GM20431 (cell line): ENCODE results near the gene USP10.
"Not testable (repeated sequence)": the region's sequence is repeated elsewhere in the genome, so short reads cannot be mapped to it uniquely, and the experiment has no call there.

Experiments used
- in situ Hi-C: fragments of 300-500 bp; cut with MseI, MboI; formaldehyde crosslinking; loops from one replicate; pipeline ENCODE4 v1.15.0; 2020; ENCODE audit warnings: low sequenced_read_pairs; ENCODE audit not compliant: unreplicated experiment

The USP10 gene

DNA sequence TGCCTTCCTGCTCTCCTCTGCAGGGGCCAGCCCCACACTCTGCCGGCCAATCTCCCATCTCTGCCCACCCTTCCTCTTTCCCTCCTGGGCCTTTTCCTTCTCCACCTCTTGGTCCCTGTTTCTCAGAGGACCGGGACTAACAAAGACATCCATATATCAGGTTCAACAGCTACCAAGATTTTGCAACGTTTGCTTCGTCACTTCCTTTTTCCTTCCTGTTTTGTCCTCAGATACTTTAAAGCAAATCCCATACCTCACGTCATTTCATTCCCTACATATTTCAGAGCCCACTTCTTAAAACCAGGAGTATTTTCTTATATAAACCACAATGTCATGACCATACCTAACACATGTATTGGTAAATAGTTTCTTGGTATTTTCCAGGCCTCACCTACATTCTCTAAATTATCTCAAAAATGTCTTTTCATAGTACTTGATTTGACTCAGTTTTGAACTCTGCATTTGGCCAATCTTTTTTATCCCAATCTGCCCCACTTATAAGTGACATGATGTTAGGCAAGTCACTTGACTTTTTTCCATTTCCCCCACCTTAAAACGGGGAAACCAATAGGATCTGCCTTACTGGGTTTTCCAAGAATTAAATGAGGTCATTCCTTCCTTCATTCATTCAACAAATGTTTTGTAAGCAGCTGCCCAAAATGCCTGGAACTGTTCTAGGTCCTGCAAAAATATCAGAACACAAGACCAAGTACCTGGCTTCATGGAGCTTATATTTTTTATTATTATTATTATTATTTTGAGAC lies 7.2 kb upstream of the USP10 start:
- in situ Hi-C loops: no loop called here

DNA sequence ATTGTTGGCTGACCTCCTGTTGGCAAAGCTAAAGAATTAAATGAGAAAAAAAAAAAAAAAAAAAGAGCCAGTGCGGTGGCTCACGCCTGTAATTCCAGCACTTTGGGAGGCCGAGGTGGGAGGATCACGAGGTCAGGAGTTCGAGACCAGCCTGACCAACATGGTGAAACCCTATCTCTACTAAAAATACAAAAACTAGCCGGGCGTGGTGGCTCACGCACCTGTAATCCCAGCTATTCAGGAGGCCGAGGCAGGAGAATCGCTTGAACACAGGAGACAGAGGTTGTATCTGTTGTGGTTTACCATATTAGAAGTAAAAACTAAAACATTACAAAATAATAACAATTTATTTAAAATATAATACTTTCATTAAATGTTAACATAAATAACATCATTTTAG lies 5.9 kb upstream of the USP10 start:
- in situ Hi-C loops: not testable (repeated sequence)

DNA sequence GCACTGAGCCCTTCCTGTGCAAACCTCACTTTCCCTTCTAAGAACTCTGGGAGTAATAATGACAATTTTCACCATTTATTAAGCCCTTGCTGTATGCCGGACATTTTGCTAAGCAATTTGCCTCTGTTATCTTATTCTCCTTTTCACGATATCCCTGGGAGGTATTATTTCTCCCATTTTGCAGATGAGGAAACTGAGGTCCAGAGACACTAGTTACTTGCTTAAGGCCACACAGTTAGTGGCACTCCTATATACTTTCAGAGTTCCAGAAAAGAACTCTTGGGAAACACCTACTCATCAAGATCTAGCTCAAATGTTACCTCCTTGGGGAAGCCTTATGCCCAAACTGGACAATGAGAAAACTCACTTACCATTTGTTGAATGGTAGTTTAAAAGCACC lies 4.8 kb upstream of the USP10 start:
- in situ Hi-C loops: no loop called here

DNA sequence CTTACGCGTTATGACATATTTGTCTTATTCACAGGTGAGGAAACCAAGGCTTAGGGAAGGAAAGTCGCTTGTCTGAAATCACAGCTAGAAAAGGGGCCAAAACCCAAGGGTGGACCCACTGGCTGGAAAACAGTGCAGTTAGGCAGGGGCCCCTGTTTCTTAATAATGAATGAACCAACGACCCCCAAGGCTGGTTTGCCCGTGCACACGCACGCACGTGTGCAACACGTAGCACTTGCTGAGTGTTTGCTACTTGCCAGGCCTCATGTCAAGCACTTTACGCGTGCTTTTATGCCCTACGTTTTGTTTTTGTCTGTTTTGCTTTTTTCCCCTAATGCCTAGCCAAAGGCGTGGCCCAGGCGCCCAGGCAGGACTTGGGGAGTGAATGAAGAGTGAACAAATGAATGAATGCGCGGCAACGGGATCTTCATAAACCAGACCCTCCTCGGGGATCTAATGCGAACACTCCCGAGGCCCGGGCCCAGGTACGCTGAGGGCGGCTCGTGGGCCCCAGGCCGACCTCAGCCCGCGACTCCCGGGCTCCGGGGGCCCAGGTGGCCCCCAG lies 571 bp upstream of the USP10 start:
- in situ Hi-C loops: no loop called here

DNA sequence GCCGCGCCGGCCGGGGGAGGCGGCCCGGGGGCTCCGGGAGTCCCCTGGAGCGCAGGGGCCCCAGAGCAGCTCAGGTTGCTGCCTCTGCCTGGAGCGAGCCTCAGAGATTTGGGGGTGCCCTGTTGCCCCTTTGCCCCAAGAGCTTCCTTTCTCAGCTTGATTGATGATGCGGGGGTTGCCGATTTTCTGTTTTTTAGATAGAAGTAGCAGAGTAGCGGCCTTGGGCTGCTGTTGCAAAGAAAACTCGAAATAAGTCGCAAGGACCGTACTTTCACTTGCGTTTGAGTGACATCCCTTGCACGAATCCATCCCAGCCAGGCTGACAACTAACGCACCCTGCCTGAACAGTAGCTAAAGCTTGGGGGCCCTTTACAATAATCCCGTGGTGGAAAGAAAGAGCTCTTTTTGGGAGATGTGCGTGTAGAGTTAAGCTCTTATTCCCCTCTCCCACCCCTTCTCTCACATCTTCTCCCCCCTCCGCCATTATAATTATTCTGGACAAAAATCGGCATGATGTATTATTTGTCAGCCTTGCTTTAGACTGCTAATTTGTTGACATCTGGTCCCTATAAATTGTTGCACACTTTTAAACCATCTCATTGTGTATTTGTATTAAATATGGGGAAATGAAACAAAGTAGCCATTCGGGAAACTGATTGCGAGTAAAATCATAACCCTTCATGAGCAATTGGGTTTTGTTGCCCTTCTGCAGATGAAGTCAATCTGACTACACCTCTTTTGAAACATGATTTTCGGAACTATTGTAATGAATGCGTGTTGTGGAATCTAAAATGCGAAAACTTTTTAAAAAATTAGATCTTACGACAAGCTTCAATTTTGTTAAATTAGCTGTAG lies 873 bp downstream of the USP10 start:
- in situ Hi-C loops: no loop called here

DNA sequence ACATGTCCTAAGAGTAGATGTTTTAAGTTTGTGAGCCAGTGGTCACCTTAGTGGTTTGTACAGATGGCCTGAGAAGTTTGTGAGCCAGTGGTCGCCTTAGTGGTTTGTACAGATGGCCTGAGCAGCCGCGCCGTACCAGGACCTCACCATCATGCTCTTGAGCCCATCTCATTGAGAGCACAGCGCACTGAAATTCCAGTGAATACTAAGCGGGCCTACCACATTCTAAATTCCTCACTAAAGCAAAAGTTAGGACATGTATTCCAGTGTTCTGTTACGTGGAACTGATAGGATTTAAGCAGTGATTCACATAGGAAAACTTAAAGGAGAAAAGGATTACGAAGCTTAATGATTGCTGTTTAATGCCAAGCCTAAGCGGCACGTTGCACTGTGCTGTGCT lies 3.9 kb downstream of the USP10 start:
- in situ Hi-C loops: no loop called here

DNA sequence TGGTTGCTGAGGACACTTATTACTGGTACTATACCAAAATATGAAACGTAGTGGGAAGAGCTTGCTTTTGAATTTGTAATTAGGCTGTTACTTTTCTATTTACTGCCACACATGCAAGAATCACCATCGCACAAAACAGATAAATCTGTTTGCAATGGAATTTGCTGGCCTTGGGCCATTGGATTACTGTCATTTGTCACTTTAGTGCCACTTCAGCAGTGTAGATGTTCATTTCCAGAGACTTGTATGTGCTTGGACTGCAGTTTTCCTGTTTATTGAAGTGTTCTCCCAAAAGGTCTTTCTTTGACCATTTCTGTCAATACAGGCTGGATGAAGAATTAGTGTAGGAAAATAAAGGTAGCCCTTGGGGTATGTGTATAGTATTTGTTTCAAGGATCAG lies 4.5 kb downstream of the USP10 start:
- in situ Hi-C loops: no loop called here

DNA sequence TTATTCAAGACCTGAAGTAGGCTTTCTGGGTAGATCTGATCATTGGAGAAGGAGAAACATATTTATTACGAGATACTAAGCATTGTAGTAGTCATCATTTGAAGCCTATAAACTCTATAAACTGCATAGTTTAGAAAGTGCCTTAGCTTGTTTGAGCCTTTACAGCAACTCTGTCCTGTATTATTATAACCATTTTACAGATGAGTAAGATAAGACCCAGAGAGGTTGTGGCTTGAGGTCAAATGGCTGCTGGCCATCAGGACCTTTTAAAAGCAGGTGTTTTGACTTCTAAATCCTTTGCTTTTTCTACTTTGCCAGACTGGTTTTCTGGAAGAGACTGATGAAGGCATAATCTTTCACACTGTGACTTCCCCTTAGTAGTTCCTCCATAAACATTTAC lies 7.1 kb downstream of the USP10 start:
- in situ Hi-C loops: no loop called here

DNA sequence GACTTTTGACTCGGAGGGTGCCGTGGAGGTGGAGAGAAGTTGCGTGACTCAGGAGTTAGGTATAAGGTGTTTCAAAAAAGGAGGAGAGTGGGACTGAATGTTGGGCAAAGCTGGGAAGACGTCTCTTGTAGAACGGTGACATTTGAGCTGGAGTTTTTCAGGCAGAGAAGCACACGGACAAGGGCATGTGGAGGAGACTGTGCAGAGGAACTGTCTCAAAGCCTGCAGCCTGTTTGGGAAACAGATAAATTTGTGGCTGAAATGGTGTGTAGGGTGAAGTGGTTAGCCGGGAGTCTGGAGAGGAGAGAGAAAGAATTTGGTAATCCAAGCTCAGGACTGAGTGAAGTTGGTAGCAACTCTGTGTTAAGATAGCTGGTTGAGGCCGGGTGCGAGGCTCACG lies 9.8 kb downstream of the USP10 start:
- in situ Hi-C loops: no loop called here

DNA sequence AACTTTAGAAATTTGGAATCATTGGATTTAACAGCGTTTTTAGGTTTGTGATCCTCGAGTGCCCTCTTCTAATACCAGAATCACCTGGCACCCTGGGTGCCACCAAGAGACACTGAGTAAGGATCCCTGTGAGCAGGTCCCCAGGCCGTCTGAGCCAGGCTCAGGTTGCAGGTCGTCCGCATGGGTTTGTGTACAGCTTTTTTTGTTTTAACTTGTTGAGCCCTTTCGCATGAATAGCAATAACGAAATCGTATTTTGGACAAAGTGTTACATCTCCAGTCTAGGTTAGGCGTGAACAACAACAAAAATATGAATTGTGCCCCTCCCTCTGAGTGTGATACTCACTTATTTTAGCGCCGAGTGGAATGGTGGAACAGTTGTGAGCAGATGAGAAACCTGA lies 10.9 kb downstream of the USP10 start:
- in situ Hi-C loops: no loop called here

DNA sequence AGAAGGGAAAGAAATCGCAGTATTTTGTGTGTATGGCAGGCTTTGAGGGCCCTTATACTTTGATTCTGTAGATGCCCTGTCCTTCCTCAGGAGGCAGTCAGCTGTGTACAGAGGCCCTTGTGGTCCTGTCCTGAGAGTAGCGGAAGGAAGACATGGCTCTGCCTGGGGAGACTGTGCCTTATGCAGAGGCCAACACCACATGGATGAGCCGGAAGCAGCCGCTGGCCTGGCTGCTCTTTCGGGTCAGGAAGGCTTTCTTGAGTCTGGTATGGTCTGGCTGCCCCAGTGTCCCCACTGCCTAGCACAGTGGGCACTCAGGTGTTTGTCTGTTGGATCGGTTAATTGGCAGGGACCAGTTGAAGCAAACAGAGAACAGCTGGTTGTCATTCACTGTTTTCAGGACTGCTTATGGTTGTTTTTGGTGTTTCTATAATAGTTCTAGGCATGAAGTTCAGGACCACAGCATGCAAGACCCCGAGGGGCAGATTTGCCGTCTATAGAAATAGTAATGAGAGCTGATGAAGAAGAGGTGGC lies 12.4 kb downstream of the USP10 start:
- in situ Hi-C loops: no loop called here

DNA sequence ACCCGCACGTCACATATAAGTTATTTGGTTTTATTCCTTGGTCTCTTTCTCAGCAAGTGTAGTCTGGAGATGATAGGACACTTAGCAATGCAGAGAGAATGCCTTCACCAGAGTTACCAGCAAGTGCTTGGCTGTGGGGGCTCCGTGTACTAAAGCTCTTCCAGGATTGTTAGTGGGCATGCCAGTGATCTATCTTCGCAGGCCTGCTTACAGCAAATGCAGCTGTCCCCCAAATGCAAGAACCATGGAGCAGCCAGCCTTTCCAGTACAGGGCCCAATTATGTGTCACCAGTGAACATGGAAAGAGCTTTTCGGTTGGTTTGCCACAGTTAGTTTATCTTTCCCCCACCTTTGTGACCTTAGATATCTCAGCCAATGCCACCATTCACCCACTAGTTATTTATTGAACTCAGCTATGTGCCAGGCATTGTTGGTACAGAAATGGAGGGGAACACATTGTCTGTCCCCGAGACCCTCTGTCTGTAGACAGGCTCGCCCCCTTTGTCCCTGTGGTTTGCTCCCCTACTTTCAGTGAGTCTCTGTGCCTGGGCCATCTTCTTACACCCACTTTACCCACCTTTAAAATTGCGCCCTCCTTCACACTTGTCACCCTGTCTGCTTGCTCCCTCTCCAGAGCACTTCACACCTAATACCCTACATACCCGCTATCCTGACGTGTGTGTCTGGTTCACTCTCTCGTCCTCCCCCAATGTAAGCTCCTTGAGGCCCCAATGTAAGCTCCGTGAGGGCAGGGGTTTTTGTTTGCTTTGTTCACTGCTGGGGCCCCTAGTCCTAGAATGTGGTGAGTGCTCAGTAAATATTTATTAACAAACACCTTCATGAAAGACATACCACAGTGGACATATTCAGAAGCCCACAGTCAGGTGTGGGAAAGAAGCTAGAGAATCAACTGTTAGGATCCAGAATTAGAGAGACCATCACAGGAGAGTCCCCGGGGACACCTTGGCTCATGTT lies 13.3 kb downstream of the USP10 start:
- in situ Hi-C loops: no loop called here

DNA sequence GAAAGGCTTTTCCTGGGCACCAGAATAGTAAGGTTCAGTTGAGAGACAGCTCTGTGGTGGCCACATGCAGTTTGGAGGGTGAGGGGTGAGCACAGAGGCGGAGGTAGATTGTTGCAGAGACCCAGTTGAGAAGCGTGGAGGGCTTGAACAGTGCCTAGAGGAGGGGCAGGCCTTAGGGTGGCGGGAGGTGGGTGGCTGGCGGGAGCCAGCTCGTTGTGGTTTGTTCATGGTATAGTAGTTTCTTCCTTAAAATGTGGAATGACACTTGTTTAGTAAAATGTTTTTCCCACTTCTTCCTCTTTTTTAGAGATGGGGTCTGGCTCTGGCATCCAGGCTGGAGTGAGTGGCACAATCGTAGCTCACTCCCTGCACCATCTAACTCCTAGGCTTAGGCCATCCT lies 14.2 kb downstream of the USP10 start:
- in situ Hi-C loops: no loop called here

DNA sequence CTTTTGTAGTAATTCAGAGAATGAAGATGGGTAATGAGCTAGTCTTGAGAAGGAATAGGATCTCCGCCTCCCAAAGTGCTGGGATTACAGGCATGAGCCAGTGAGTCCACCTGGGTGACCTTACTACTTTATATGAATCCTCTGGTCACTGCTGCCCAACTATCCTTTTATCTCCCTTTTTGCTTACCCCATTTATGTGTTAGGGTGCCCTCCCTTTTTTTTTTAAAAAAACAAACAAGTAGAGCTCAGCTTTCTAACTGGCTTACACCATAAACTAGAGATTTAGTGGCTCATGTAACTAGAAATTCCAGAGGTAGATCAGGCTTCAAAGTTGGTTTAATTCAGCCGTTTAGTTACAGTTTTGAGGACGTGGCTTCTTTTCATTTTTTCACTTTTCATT lies 15.6 kb downstream of the USP10 start:
- in situ Hi-C loops: no loop called here

DNA sequence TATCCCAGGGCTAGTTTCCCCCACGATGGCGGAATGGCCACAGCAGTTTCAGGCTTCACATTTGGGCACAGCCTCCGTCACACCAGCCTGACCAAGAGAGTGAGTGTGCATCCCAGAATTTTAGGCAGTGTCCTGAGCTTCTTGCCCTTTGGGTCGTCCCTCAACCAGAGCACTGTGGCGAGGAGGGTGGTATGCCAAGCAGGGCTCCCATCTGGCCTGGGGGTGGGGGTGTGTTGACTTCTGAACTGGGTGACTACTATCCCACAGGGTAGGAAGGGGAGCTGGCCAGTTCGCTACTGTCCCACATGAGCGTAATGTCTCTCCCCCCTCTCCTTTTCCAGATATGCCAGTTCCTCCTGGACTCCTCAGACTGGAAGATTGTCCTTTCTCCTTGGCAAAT lies 16.1 kb downstream of the USP10 start:
- in situ Hi-C loops: no loop called here

DNA sequence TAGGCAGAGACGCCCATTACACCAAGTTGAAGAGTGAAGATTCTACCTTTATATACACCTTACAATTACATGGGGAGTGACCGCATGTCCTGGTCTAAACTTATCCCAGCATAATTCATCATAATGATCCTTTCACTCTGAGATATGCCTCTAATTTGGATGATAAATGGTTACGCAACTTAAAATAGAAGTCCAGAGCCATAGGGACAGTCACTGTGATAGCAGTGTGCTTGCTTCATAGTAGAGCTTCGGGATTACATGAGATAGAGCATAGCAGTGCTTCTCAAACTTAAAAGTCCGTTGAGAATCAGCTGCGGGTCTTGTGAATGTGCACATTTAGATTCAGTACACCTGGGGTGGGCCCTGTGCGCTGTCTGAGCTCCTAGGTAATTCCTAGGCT lies 16.9 kb downstream of the USP10 start:
- in situ Hi-C loops: no loop called here

DNA sequence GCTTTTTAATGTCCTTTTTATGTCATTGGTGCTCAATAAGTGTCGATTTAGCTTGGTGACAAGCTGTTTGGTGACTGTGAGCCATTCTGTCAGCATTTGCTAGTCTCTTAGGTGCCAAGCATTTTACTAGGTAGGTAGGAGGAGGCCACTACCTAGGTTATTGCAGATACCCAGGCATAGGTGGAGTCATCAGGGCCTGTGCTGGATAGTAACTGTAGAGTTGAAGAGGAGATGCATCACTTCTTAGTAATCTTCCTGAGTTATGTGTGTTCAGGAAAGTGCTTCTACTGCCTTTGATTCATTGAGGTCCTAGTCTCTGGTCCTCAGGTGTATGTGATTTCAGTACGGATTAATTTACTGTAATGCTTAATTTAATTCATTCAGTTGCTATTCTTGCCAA lies 17.7 kb downstream of the USP10 start:
- in situ Hi-C loops: no loop called here

DNA sequence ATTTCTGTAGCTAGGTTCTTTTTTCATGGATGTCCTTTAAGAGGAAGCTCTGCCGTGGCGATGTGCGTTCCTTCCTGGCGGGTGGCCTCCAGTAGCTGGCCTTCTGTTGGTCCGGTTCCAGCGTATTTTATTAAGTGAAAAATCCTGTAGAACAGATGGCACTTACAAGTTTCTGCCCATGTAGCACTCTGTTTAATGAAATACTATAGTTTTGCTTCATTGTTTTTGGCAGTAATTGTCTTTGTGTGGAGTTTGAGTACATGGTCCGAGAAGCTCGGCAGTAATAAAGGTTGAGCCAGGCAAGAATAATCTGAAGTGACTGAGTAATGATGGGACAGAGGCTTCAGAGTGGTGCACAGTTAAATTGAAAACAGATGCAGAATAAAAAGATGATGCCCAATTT lies 20.4 kb downstream of the USP10 start:
- in situ Hi-C loops: no loop called here

DNA sequence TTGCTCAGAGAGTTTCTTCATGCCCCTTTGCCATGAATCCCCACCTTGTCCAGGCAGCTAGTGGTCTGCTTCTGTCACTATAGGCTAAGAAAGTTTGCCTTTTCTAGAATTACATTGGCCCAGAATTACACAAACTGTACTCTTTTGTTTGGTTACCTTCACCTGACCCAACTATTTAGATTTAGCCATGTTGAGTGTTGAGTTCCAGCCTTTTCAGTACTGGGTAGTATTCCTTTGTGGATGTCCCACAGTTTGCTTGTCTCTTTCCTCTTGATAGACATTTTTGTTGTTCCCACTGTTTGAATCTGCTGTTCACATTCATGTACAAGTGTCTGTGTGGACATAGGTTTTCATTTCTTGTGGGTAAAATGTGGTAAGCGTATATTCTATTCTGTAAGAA lies 22.3 kb downstream of the USP10 start:
- in situ Hi-C loops: no loop called here

DNA sequence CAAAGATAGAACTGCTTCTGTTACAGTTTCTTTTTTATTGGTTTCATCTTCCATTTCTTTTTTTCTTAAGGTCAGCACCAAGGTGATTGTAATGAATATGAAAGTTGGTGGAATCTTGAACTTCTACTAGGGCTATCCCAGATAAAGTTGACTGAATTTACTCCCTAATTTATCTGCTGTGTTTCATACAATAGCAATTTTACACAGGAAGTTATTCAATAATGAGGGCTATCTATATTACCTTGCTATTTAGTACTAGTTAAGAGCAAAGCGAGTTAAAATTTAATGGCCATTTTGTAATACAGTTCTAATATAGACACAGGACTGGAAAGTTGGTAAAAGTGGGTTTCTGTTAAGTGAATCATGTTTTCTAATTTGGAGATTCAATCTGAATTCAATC lies 24.1 kb downstream of the USP10 start:
- in situ Hi-C loops: no loop called here
